NT2/D1 (cell line): ENCODE results near the gene ARF5.
A peak's percentile ranks its signal among the peaks of the same experiment; 100 is the strongest.

Experiments used
- DNase-seq: peaks from one replicate; pipeline ENCODE4 v3.0.0-alpha.2; 2011; ENCODE audit warnings: low read depth, low spot score
- H3K27me3 ChIP-seq: 2 replicates; pipeline ENCODE4 v1.6.0; 2011; ENCODE audit warnings: mild to moderate bottlenecking; ENCODE audit not compliant: insufficient read length, insufficient read depth
- H3K36me3 ChIP-seq: 2 replicates; pipeline ENCODE4 v1.6.1; 2011; ENCODE audit warnings: mild to moderate bottlenecking, low read length, mixed read lengths; ENCODE audit not compliant: insufficient read depth, insufficient read length
- H3K4me1 ChIP-seq: 2 replicates; pipeline ENCODE4 v1.5.1; 2011; ENCODE audit not compliant: insufficient read depth, insufficient read length
- H3K4me3 ChIP-seq: 2 replicates; pipeline ENCODE4 v1.5.1; 2011; ENCODE audit warnings: low read depth; ENCODE audit not compliant: insufficient read length
- H3K9ac ChIP-seq: 2 replicates; pipeline ENCODE4 v1.6.0; 2011; ENCODE audit warnings: low read depth; ENCODE audit not compliant: insufficient read length
- H3K9me3 ChIP-seq: 2 replicates; pipeline ENCODE4 v1.5.1; 2011; ENCODE audit warnings: mild to moderate bottlenecking, low read length; ENCODE audit not compliant: insufficient read depth
- SUZ12 ChIP-seq: IDR thresholded peaks from 2 replicates; pipeline ENCODE4 v1.6.1; 2011; ENCODE audit not compliant: insufficient read length, insufficient read depth; ENCODE audit errors: extremely low read depth
- YY1 ChIP-seq: IDR thresholded peaks from 2 replicates; pipeline ENCODE4 v1.6.1; 2011; ENCODE audit not compliant: insufficient read length, insufficient read depth
- ZNF274 ChIP-seq: IDR thresholded peaks from 2 replicates; pipeline ENCODE4 v1.6.1; 2011; ENCODE audit warnings: mild to moderate bottlenecking, low read depth, low read length

ARF5 gene

DNA sequence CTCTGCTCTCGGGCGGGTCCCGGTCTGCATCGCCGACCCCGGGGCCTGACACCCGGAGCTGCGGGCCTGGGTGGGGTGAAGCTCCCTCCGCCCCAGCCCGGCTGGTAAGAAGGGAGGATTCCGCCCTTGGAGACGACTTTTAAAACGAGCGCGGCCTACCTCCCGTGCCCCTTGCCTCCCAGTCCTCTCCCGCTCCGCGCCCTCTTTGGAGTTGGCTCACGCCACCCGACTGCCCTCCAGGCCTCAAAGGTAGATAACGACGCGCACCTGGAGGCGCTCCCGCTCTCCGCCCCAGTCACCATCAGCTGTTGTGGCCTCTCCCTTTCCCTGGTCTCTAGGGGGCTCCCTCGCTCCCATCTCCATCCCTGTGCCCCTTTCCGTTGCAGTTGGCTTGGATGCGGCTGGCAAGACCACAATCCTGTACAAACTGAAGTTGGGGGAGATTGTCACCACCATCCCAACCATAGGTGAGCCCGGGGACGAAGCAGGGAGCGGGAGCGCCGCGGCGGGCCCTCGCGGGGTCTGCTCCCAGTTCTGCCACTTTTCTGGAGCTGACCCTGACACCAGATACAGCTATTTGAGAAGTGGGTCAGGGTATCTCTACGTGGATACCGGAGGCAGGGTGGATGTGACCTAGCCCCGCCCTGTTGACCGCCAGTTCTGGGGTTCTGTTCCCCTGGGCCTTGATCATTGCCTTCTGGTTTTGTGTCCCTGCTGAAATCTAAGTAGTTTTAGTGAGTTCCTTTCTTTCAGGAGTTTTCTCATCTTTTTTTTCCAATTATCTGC is 679 bp downstream of the ARF5 start:
- TF ChIP-seq YY1: no peak
- TF ChIP-seq SUZ12: no peak
- no peak for TF ChIP-seq ZNF274
- H3K4me1 ChIP-seq: peaks cover 2% of the 10 kb centered on the region
- DNase-seq: peak; percentile 60
- H3K9me3 ChIP-seq: peaks cover 6% of the 10 kb centered on the region; the same call in 1 of the 2 replicates
- peaks cover 24% of the 10 kb centered on the region for H3K27me3 ChIP-seq
- H3K4me3 ChIP-seq: peak overlapping the region; percentile 75
- H3K36me3 ChIP-seq: peaks cover 28% of the 10 kb centered on the region
- H3K9ac ChIP-seq: peak overlapping the region; percentile 82

DNA sequence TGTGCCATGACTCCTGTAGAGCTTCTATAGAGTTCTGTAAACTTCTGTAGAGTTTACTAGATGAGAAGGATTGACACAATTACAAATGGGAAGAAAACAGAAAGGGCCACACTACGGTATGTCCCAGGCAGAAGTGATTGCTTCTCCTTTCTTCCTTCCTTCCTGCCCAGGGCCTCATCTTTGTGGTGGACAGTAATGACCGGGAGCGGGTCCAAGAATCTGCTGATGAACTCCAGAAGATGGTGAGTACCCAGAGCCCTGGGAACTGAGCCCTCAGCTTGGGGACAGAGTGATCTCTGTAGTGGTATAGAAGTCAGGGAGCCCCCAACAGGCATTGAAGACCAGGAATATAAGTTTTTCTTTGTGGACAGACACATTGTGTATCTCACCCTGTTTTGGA is 1.7 kb downstream of the ARF5 start:
- no peak for DNase-seq
- Histone ChIP-seq H3K9me3 (peaks cover 6% of the 10 kb centered on the region; the same call in 1 of the 2 replicates), H3K36me3 (peaks cover 23% of the 10 kb centered on the region), H3K9ac (no peak overlapping the region), H3K27me3 (peaks cover 24% of the 10 kb centered on the region), H3K4me1 (peaks cover under 1% of the 10 kb centered on the region), H3K4me3 (no peak overlapping the region)
- TF ChIP-seq YY1 (no peak), ZNF274 (no peak)

DNA sequence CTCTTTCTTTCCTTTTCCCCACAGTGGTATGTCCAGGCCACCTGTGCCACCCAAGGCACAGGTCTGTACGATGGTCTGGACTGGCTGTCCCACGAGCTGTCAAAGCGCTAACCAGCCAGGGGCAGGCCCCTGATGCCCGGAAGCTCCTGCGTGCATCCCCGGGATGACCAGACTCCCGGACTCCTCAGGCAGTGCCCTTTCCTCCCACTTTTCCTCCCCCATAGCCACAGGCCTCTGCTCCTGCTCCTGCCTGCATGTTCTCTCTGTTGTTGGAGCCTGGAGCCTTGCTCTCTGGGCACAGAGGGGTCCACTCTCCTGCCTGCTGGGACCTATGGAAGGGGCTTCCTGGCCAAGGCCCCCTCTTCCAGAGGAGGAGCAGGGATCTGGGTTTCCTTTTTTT is 3.0 kb downstream of the ARF5 start:
- peaks cover 2% of the 10 kb centered on the region; the same call in 1 of the 2 replicates for H3K9me3 ChIP-seq
- H3K4me3 ChIP-seq: no peak overlapping the region
- TF ChIP-seq YY1: no peak
- TF ChIP-seq ZNF274: no peak
- no peak for TF ChIP-seq SUZ12
- H3K4me1 ChIP-seq: no peaks in the 10 kb centered on the region
- H3K27me3 ChIP-seq: peaks cover 18% of the 10 kb centered on the region
- no peak overlapping the region for H3K9ac ChIP-seq
- peaks cover 23% of the 10 kb centered on the region for H3K36me3 ChIP-seq
- DNase-seq: no peak

DNA sequence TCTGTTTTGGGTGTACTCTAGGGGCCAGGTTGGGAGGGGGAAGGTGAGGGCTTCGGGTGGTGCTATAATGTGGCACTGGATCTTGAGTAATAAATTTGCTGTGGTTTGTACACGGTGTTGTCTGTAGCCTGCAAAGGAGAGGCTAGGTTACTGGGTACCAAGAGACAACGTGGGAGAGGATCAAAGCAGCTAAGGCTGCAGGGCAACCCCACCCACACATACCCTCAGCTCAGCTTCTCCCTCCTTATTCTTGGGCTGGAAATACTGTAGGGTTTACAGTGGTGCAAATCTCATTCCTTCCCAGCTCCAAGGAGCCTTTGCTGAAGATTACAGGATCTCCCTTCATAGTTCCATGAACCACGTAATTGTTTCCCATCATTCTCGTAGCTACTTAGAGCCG is 3.4 kb downstream of the ARF5 start:
- Histone ChIP-seq H3K36me3 (peaks cover 23% of the 10 kb centered on the region), H3K9ac (no peak overlapping the region), H3K4me3 (no peak overlapping the region), H3K4me1 (no peaks in the 10 kb centered on the region), H3K27me3 (peaks cover 14% of the 10 kb centered on the region), H3K9me3 (no peaks in the 10 kb centered on the region)
- TF ChIP-seq ZNF274 (no peak), YY1 (no peak)
- no peak for DNase-seq

DNA sequence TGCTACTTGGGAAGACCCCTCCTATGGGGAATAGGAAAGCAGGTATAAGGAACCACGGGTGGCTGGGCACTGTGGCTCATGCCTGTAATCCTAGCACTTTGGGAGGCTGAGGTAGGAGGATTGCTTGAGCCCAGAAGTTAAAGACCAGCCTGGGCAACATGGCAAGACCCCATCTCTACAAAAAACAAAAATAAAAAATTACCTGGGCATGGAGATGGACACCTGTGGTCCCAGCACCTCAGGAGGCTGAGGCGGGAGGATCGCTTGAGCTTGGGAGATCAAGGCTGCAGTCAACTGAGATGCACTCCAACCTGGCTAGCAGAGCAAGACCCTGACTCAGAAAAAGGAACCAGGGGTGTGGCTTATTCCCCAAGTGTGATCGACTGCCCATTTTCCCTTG is 4.3 kb downstream of the ARF5 start:
- no peak overlapping the region for H3K9ac ChIP-seq
- no peaks in the 10 kb centered on the region for H3K9me3 ChIP-seq
- DNase-seq: no peak
- H3K4me1 ChIP-seq: no peaks in the 10 kb centered on the region
- peaks cover 5% of the 10 kb centered on the region for H3K27me3 ChIP-seq
- TF ChIP-seq YY1 (no peak), SUZ12 (no peak), ZNF274 (no peak)
- peaks cover 23% of the 10 kb centered on the region for H3K36me3 ChIP-seq
- no peak overlapping the region for H3K4me3 ChIP-seq

DNA sequence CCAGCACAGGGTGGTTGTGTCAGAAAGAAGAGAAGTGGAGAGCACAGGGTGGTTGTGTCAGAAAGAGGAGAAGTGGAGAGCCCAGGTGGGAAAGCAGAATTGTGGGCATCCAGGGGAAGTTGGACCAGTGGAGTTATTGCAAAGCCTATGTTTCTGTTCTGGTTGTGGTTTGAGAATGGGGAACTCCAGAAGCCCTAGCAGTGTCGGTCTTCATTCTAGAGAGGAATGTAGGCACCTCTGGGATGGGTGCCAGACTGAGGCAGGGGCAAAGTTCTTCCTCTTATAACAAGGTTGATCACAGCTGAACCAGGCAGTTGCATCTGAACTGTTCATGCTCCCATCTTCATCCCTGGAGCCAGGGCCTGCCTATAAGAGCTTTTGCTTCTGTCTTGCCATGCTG is 6.3 kb downstream of the ARF5 start:
- Histone ChIP-seq H3K4me3 (no peak overlapping the region), H3K27me3 (no peaks in the 10 kb centered on the region), H3K9me3 (no peaks in the 10 kb centered on the region), H3K9ac (no peak overlapping the region), H3K4me1 (no peaks in the 10 kb centered on the region), H3K36me3 (peaks cover 21% of the 10 kb centered on the region)
- TF ChIP-seq SUZ12: no peak
- TF ChIP-seq ZNF274: no peak
- no peak for TF ChIP-seq YY1
- DNase-seq: no peak

DNA sequence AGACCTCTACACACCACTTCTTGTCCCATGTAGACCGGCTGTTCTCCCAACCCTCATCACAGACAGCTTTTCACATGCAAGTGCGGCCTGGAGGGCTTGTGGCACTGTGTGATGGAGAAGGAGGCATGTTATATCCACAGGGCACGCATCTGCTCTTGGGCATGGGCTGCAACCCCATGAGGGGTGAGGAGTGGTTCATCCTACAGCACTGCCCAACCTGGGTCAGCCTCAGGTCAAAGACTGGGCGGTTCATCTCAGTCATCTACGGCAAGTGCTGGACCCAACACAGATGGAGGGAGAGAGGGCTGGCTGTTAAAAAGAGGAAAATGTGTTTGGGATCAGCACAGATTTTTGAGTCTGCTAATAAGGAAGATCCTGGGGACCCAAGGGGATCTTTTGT is 7.5 kb downstream of the ARF5 start:
- Histone ChIP-seq H3K27me3 (no peaks in the 10 kb centered on the region), H3K36me3 (peaks cover 12% of the 10 kb centered on the region), H3K4me3 (no peak overlapping the region), H3K9ac (no peak overlapping the region), H3K4me1 (no peaks in the 10 kb centered on the region), H3K9me3 (no peaks in the 10 kb centered on the region)
- no peak for TF ChIP-seq SUZ12
- TF ChIP-seq ZNF274: no peak
- no peak for TF ChIP-seq YY1
- no peak for DNase-seq

DNA sequence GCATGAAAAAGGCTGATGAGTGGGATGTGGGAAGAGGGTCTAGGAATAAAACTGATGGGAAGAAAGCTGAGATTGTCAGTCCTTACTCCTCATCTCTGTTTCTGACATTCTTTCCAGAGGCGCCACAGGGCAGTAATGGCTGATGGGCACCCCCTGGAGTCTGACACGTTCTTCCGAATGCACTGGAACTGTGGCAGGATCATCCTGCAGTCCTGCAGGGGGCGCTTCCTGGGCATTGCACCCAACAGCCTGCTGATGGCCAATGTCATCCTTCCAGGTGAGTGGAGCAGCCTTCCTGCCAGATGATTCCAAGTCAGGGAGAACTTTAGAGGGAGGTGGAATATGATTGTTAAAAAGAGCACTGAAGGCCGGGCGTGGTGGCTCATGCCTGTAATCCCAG is 10.1 kb downstream of the ARF5 start:
- Histone ChIP-seq H3K27me3 (no peaks in the 10 kb centered on the region), H3K36me3 (no peaks in the 10 kb centered on the region), H3K9ac (no peak overlapping the region), H3K4me3 (no peak overlapping the region), H3K4me1 (no peaks in the 10 kb centered on the region), H3K9me3 (no peaks in the 10 kb centered on the region)
- TF ChIP-seq YY1: no peak
- TF ChIP-seq SUZ12: no peak
- TF ChIP-seq ZNF274: no peak
- no peak for DNase-seq
